HCT116 (cell line): ENCODE results near the gene LCLAT1. TPM values are rescaled to one million over a fixed set of nuclear protein-coding genes. Genes with fewer than 3 reads are reported as not detected.

Experiments used
- ATAC-seq: fragments of 200-7000 bp; cut with Tn5 transposase; 2 replicates; pipeline ENCODE4 v1.9.1; 2020; ENCODE audit warnings: mild to moderate bottlenecking, moderate library complexity
- BruUV-seq: library from RNA; stranded (reverse); fragments of 400-500 nt; replicated peaks from 2 replicates; lab custom pipeline; 2021; lab: Mats Ljungman, UMichigan
- CTCF ChIA-PET: fragments of 300-600 bp; sonication (Branson Sonifier 250); formaldehyde crosslinking; loops from one replicate; lab custom pipeline; 2021; ENCODE audit warnings: antibody characterized with exemption; lab: Charles Lee
- POLR2A ChIA-PET: fragments of 300-600, 350-600 bp; sonication (Branson Sonifier 250); formaldehyde crosslinking; loops from one replicate; lab custom pipeline; 2021; ENCODE audit warnings: antibody characterized with exemption; lab: Charles Lee
- RAD21 ChIA-PET, 2 experiments: fragments of 300-600 bp; sonication (Branson Sonifier 250); formaldehyde crosslinking; loops; one replicate each; lab custom pipeline; 2023; ENCODE audit warnings: low total read pairs in 2 of 2; ENCODE audit not compliant: uncharacterized antibody in 2 of 2, unreplicated experiment in 2 of 2, low non-redundant PET in 1 of 2; lab: Charles Lee
- DNase-seq: peaks from one replicate; pipeline ENCODE4 v3.0.0-alpha.2; 2010; ENCODE audit warnings: low read depth, low spot score
- H2AFZ ChIP-seq: fragments of 200-600 bp; shearing (Covaris generic), sonication (generic); 2 replicates; pipeline ENCODE4 v1.6.1; 2017; ENCODE audit warnings: low read depth, mixed run types, mixed read lengths, antibody characterized with exemption, low read length; ENCODE audit not compliant: poor library complexity, severe bottlenecking
- H3K27ac ChIP-seq: 2 replicates; pipeline ENCODE4 v1.5.1; 2012; ENCODE audit warnings: low read depth, low read length
- H3K27me3 ChIP-seq: fragments of 200-600 bp; sonication (generic); 2 replicates; pipeline ENCODE4 v1.6.1; 2016; ENCODE audit warnings: mixed run types, low read length, mixed read lengths; ENCODE audit not compliant: insufficient read depth
- H3K36me3 ChIP-seq, 2 experiments: fragments of 200-500 bp in 1 of 2; fragments of 200-600 bp in 1 of 2; sonication (Bioruptor generic) in 1 of 2; sonication (generic) in 1 of 2; 2 replicates each; pipeline versions ENCODE4 v1.5.1 to v1.6.1; 2014 to 2016; ENCODE audit warnings: low read length in 2 of 2, inconsistent platforms in 1 of 2, mixed read lengths in 1 of 2, mixed run types in 1 of 2; ENCODE audit not compliant: insufficient read depth in 2 of 2, control insufficient read depth in 1 of 2
- H3K4me1 ChIP-seq, 2 experiments: fragments of 200-600 bp in 1 of 2; sonication (generic) in 1 of 2; 2 replicates each; pipeline versions ENCODE4 v1.5.1 to v1.6.1; 2012 to 2017; ENCODE audit warnings: low read length in 2 of 2, inconsistent platforms in 1 of 2, mild to moderate bottlenecking in 1 of 2, mixed read lengths in 1 of 2, mixed run types in 1 of 2, moderate library complexity in 1 of 2; ENCODE audit not compliant: insufficient read depth in 2 of 2, control insufficient read depth in 1 of 2
- H3K4me2 ChIP-seq: fragments of 200-600 bp; sonication (generic); 2 replicates; pipeline ENCODE4 v1.6.1; 2017; ENCODE audit warnings: mixed run types, low read length, mixed read lengths
- H3K4me3 ChIP-seq, 2 experiments: fragments of 200-600 bp in 1 of 2; sonication (generic) in 1 of 2; replicated peaks in 1 of 2; 2 replicates each; pipeline ENCODE4 v1.5.1; 2011 to 2016; ENCODE audit warnings: low read length in 2 of 2, control low read depth in 1 of 2, low read depth in 1 of 2, mild to moderate bottlenecking in 1 of 2, mixed read lengths in 1 of 2, mixed run types in 1 of 2
- H3K79me2 ChIP-seq: fragments of 200-600 bp; sonication (generic); 2 replicates; pipeline ENCODE4 v1.6.1; 2017; ENCODE audit warnings: mild to moderate bottlenecking, mixed run types, low read length, moderate library complexity, mixed read lengths; ENCODE audit not compliant: insufficient read depth
- H3K9ac ChIP-seq: fragments of 200-600 bp; sonication (generic); 2 replicates; pipeline ENCODE4 v1.6.1; 2016; ENCODE audit warnings: low read length, mixed read lengths
- H3K9me2 ChIP-seq: fragments of 200-600 bp; sonication (generic), shearing (Covaris generic); 2 replicates; pipeline ENCODE4 v1.6.1; 2017; ENCODE audit warnings: mixed run types, mild to moderate bottlenecking, moderate library complexity; ENCODE audit not compliant: insufficient read depth
- H3K9me3 ChIP-seq, 2 experiments: fragments of 200-500 bp in 1 of 2; fragments of 200-600 bp in 1 of 2; sonication (Bioruptor generic) in 1 of 2; sonication (generic) in 1 of 2; 2 replicates each; pipeline ENCODE4 v1.6.1; 2014 to 2017; ENCODE audit warnings: low read length in 2 of 2, mixed read lengths in 2 of 2, inconsistent platforms in 1 of 2, low read depth in 1 of 2, mild to moderate bottlenecking in 1 of 2, mixed run types in 1 of 2, moderate library complexity in 1 of 2; ENCODE audit not compliant: control insufficient read depth in 1 of 2, insufficient read depth in 1 of 2
- H4K20me1 ChIP-seq: fragments of 200-600 bp; sonication (generic), shearing (Covaris generic); 2 replicates; pipeline ENCODE4 v1.6.1; 2017; ENCODE audit warnings: mixed run types, mild to moderate bottlenecking, moderate library complexity; ENCODE audit not compliant: insufficient read depth
- CBX3 ChIP-seq: IDR thresholded peaks from 2 replicates; pipeline ENCODE4 v1.6.1; 2012; ENCODE audit warnings: low read depth
- EGR1 ChIP-seq: IDR thresholded peaks from 2 replicates; pipeline ENCODE4 v1.6.1; 2012; ENCODE audit warnings: low read depth
- EZH2 ChIP-seq: fragments of 200-600 bp; sonication (generic); IDR thresholded peaks from 2 replicates; pipeline ENCODE4 v1.6.1; 2017; ENCODE audit warnings: antibody characterized with exemption, mixed run types
- JUND ChIP-seq: IDR thresholded peaks from 2 replicates; pipeline ENCODE4 v1.6.1; 2012
- POLR2A ChIP-seq: IDR thresholded peaks from 2 replicates; pipeline ENCODE4 v1.7.0; 2011; ENCODE audit warnings: borderline replicate concordance; ENCODE audit not compliant: insufficient read depth, insufficient read length; ENCODE audit errors: extremely low read depth
- POLR2AphosphoS5 ChIP-seq: IDR thresholded peaks from 2 replicates; pipeline ENCODE4 v1.6.1; 2011; ENCODE audit warnings: mild to moderate bottlenecking, low read depth, low read length, moderate library complexity
- RAD21 ChIP-seq: IDR thresholded peaks from 2 replicates; pipeline ENCODE4 v1.6.1; 2012; ENCODE audit warnings: low read depth, mild to moderate bottlenecking
- SIN3A ChIP-seq: IDR thresholded peaks from 2 replicates; pipeline ENCODE4 v1.6.1; 2012; ENCODE audit warnings: low read depth
- TCF7L2 ChIP-seq: IDR thresholded peaks from 2 replicates; pipeline ENCODE4 v1.7.0; 2011; ENCODE audit warnings: borderline replicate concordance, inconsistent platforms; ENCODE audit not compliant: insufficient read depth, insufficient read length; ENCODE audit errors: extremely low read depth
- YY1 ChIP-seq: IDR thresholded peaks from 2 replicates; pipeline ENCODE4 v1.6.1; 2011; ENCODE audit warnings: low read length, low read depth, moderate library complexity, mild to moderate bottlenecking; ENCODE audit not compliant: insufficient replicate concordance; ENCODE audit errors: extremely low read depth
- ZFX ChIP-seq: fragments of 450-650 bp; IDR thresholded peaks from 2 replicates; pipeline ENCODE4 v1.6.1; 2017
- ZNF274 ChIP-seq: fragments of 200-500 bp; sonication (Bioruptor generic); IDR thresholded peaks from 2 replicates; pipeline ENCODE4 v1.6.1; 2014; ENCODE audit warnings: mild to moderate bottlenecking, low read depth, low read length, inconsistent platforms
- intact Hi-C: fragments of 100-400 bp; cut with micrococcal nuclease; formaldehyde crosslinking; loops from 2 replicates; pipeline ENCODE4 v1.10.0; 2022
- total RNA-seq: library from RNA; stranded (reverse); gene quantifications from one replicate; pipeline ENCODE4 v1.2.1, GENCODE V29; 2021; ENCODE audit not compliant: unreplicated experiment
- TF ChIP-seq, protein P1 (sequence below), 3 experiments: fragments of 200-600 bp in 1 of 3; sonication (generic) in 1 of 3; IDR thresholded peaks in 2 of 3; conservative IDR thresholded peaks in 1 of 3; 2 replicates each; pipeline ENCODE4 v1.5.1; 2012 to 2017; ENCODE audit warnings: low read depth in 2 of 3, low read length in 2 of 3, antibody characterized with exemption in 1 of 3, borderline replicate concordance in 1 of 3, control low read depth in 1 of 3, mild to moderate bottlenecking in 1 of 3, mixed read lengths in 1 of 3, mixed run types in 1 of 3, moderate library complexity in 1 of 3; ENCODE audit not compliant: insufficient read depth in 1 of 3
- TF ChIP-seq, protein P2 (sequence below): IDR thresholded peaks from 2 replicates; pipeline ENCODE4 v1.6.1; 2012; ENCODE audit warnings: low read depth
- TF ChIP-seq, protein P3 (sequence below): IDR thresholded peaks from 2 replicates; pipeline ENCODE4 v1.6.1; 2012

The LCLAT1 gene
- total RNA-seq, 1 experiment from 2014 or later, result 36.2 TPM

DNA sequence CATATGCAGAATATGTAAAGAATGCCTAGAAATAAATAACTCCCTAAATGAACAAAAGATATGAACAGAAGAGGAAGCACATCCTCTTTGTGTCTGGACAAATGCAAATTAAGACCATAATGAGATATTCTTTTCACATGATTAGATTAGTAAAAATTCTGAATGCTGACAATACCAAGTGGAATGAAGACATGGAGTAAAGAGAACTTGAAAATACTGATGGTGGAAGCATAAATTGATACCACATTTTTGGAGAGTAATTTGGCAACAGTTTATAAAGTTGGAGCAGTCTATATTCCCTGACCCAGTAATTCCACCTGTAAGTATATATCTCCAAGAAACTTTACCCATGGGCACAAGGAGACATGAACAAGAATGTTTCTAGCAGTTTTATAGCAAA is 230.2 kb downstream of the LCLAT1 start:
- ATAC-seq (no peak), DNase-seq (no peak)
- Histone ChIP-seq H3K9me3 (no peaks in the 10 kb centered on the region), H3K79me2 (no peaks in the 10 kb centered on the region), H3K4me3 (no peak overlapping the region), H3K4me2 (no peak overlapping the region), H3K36me3 (no peaks in the 10 kb centered on the region), H3K27ac (no peak overlapping the region), H3K9me2 (no peaks in the 10 kb centered on the region), H2AFZ (no peak overlapping the region), H3K27me3 (no peaks in the 10 kb centered on the region), H3K9ac (no peak overlapping the region), H3K4me1 (no peaks in the 10 kb centered on the region), H4K20me1 (no peaks in the 10 kb centered on the region)
- intact Hi-C loops, result no loop called here
- TF ChIP-seq, protein P1, sequence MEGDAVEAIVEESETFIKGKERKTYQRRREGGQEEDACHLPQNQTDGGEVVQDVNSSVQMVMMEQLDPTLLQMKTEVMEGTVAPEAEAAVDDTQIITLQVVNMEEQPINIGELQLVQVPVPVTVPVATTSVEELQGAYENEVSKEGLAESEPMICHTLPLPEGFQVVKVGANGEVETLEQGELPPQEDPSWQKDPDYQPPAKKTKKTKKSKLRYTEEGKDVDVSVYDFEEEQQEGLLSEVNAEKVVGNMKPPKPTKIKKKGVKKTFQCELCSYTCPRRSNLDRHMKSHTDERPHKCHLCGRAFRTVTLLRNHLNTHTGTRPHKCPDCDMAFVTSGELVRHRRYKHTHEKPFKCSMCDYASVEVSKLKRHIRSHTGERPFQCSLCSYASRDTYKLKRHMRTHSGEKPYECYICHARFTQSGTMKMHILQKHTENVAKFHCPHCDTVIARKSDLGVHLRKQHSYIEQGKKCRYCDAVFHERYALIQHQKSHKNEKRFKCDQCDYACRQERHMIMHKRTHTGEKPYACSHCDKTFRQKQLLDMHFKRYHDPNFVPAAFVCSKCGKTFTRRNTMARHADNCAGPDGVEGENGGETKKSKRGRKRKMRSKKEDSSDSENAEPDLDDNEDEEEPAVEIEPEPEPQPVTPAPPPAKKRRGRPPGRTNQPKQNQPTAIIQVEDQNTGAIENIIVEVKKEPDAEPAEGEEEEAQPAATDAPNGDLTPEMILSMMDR (IDR thresholded peaks at IDR 0.05 in 2 of 3, conservative IDR thresholded peaks at IDR 0.05 in 1 of 3; ENCODE audit: borderline replicate concordance in 1 of 3, insufficient read depth in 1 of 3, low read depth in 2 of 3, low read length in 2 of 3), result no peak
- TF ChIP-seq, protein P2, sequence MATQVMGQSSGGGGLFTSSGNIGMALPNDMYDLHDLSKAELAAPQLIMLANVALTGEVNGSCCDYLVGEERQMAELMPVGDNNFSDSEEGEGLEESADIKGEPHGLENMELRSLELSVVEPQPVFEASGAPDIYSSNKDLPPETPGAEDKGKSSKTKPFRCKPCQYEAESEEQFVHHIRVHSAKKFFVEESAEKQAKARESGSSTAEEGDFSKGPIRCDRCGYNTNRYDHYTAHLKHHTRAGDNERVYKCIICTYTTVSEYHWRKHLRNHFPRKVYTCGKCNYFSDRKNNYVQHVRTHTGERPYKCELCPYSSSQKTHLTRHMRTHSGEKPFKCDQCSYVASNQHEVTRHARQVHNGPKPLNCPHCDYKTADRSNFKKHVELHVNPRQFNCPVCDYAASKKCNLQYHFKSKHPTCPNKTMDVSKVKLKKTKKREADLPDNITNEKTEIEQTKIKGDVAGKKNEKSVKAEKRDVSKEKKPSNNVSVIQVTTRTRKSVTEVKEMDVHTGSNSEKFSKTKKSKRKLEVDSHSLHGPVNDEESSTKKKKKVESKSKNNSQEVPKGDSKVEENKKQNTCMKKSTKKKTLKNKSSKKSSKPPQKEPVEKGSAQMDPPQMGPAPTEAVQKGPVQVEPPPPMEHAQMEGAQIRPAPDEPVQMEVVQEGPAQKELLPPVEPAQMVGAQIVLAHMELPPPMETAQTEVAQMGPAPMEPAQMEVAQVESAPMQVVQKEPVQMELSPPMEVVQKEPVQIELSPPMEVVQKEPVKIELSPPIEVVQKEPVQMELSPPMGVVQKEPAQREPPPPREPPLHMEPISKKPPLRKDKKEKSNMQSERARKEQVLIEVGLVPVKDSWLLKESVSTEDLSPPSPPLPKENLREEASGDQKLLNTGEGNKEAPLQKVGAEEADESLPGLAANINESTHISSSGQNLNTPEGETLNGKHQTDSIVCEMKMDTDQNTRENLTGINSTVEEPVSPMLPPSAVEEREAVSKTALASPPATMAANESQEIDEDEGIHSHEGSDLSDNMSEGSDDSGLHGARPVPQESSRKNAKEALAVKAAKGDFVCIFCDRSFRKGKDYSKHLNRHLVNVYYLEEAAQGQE, result no peak
- TF ChIP-seq ZNF274, result no peak
- TF ChIP-seq ZFX, result no peak
- no peak for TF ChIP-seq POLR2A
- no peak for TF ChIP-seq RAD21
- no peak for TF ChIP-seq YY1
- TF ChIP-seq EGR1, result no peak
- no peak for TF ChIP-seq CBX3
- TF ChIP-seq TCF7L2, result no peak
- TF ChIP-seq JUND, result no peak
- TF ChIP-seq SIN3A, result no peak
- no peak for TF ChIP-seq POLR2AphosphoS5
- TF ChIP-seq EZH2, result no peak
- TF ChIP-seq, protein P3, sequence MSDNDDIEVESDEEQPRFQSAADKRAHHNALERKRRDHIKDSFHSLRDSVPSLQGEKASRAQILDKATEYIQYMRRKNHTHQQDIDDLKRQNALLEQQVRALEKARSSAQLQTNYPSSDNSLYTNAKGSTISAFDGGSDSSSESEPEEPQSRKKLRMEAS, result no peak
- CTCF ChIA-PET, result no interaction called here
- RAD21 ChIA-PET, result no interaction called here
- POLR2A ChIA-PET, result no interaction called here
- no TSS peak for BruUV-seq
